ENCODE measurements around the gene SLC7A7. TPM values are rescaled to one million over a fixed set of nuclear protein-coding genes. Genes with fewer than 3 reads are reported as not detected.
"Not testable (repeated sequence)": the region's sequence is repeated elsewhere in the genome, so short reads cannot be mapped to it uniquely, and the experiment has no call there.

Gene SLC7A7
- total and polyA plus RNA-seq, 4 donors, result 28.0 to 113 (median 48.2) TPM

GRCh38 chr14:22794551-22794951, 20.7 kb downstream of the SLC7A7 start:
- 85 to 91% methylated on average over 7 of the region's 7 CpGs for WGBS, 2 donors
- Histone ChIP-seq H3K9ac (ENCODE audit: insufficient read depth in 1 of 2, low read length in 2 of 2) (no peak overlapping the region), H3K9me3 (ENCODE audit: control insufficient read depth in 4 of 4, insufficient read depth in 3 of 4, low read length in 3 of 4) (no peaks in the 10 kb centered on the region), H3K4me3 (no peak overlapping the region), H3K4me1 (ENCODE audit: control insufficient read depth in 5 of 5, insufficient read depth in 5 of 5, low read length in 5 of 5) (peaks cover 0 to 2% (median 0%) of the 10 kb centered on the region in 5 donors), H3K27ac (ENCODE audit: low read depth in 1 of 2, low read length in 1 of 2) (no peak overlapping the region), H3K27me3 (ENCODE audit: control insufficient read depth in 3 of 3, insufficient read depth in 3 of 3, low read length in 2 of 3) (no peaks in the 10 kb centered on the region), H3K36me3 (ENCODE audit: control insufficient read depth in 4 of 4, insufficient read depth in 4 of 4, low read length in 4 of 4) (peaks cover 0 to 2% (median 0%) of the 10 kb centered on the region in 4 donors)
- TF ChIP-seq CTCF (IDR thresholded peaks at IDR 0.05; ENCODE audit: control extremely low read depth, extremely low read depth), result no peak
- ATAC-seq (ENCODE audit: insufficient read depth, low FRiP score) (no peak), DNase-seq (no peak)

GRCh38 chr14:22793976-22794375, 21.3 kb downstream of the SLC7A7 start:
- Histone ChIP-seq H3K27me3 (ENCODE audit: control insufficient read depth in 3 of 3, insufficient read depth in 3 of 3, low read length in 2 of 3) (no peaks in the 10 kb centered on the region), H3K4me1 (ENCODE audit: control insufficient read depth in 5 of 5, insufficient read depth in 5 of 5, low read length in 5 of 5) (peaks cover 0 to 2% (median 0%) of the 10 kb centered on the region in 5 donors), H3K4me3 (no peak overlapping the region), H3K36me3 (ENCODE audit: control insufficient read depth in 4 of 4, insufficient read depth in 4 of 4, low read length in 4 of 4) (peaks cover 0 to 2% (median 0%) of the 10 kb centered on the region in 4 donors), H3K27ac (ENCODE audit: low read depth in 1 of 2, low read length in 1 of 2) (no peak overlapping the region), H3K9ac (ENCODE audit: insufficient read depth in 1 of 2, low read length in 2 of 2) (no peak overlapping the region), H3K9me3 (ENCODE audit: control insufficient read depth in 4 of 4, insufficient read depth in 3 of 4, low read length in 3 of 4) (no peaks in the 10 kb centered on the region)
- no peak for TF ChIP-seq CTCF (IDR thresholded peaks at IDR 0.05; ENCODE audit: control extremely low read depth, extremely low read depth)
- 76 to 95% methylated on average over 5 of the region's 5 CpGs for WGBS, 2 donors
- ATAC-seq (ENCODE audit: insufficient read depth, low FRiP score) (no peak), DNase-seq (no peak)

GRCh38 chr14:22793550-22793949, 21.7 kb downstream of the SLC7A7 start:
- not testable (repeated sequence) for ATAC-seq (ENCODE audit: insufficient read depth, low FRiP score); DNase-seq; H3K4me1 ChIP-seq (ENCODE audit: control insufficient read depth in 5 of 5, insufficient read depth in 5 of 5, low read length in 5 of 5); H3K36me3 ChIP-seq (ENCODE audit: control insufficient read depth in 4 of 4, insufficient read depth in 4 of 4, low read length in 4 of 4); H3K9ac ChIP-seq (ENCODE audit: insufficient read depth in 1 of 2, low read length in 2 of 2); H3K9me3 ChIP-seq (ENCODE audit: control insufficient read depth in 4 of 4, insufficient read depth in 3 of 4, low read length in 3 of 4); H3K27ac ChIP-seq (ENCODE audit: low read depth in 1 of 2, low read length in 1 of 2); H3K4me3 ChIP-seq; H3K27me3 ChIP-seq (ENCODE audit: control insufficient read depth in 3 of 3, insufficient read depth in 3 of 3, low read length in 2 of 3)
- 81 to 96% methylated on average over 5 of the region's 5 CpGs for WGBS, 2 donors

- TF ChIP-seq CTCF (IDR thresholded peaks at IDR 0.05; ENCODE audit: control extremely low read depth, extremely low read depth), result no peak
- H3K27me3 ChIP-seq (ENCODE audit: control insufficient read depth in 3 of 3, insufficient read depth in 3 of 3, low read length in 2 of 3), result no peaks in the 10 kb centered on the region
- H3K4me3 ChIP-seq, result no peak overlapping the region
- 93 to 98% methylated on average over 2 of the region's 2 CpGs for WGBS, 2 donors
- H3K36me3 ChIP-seq (ENCODE audit: control insufficient read depth in 4 of 4, insufficient read depth in 4 of 4, low read length in 4 of 4), result no peaks in the 10 kb centered on the region
- peaks cover 0 to 2% (median 0%) of the 10 kb centered on the region in 5 donors for H3K4me1 ChIP-seq (ENCODE audit: control insufficient read depth in 5 of 5, insufficient read depth in 5 of 5, low read length in 5 of 5)
- H3K9ac ChIP-seq (ENCODE audit: insufficient read depth in 1 of 2, low read length in 2 of 2), result no peak overlapping the region
- no peak overlapping the region for H3K27ac ChIP-seq (ENCODE audit: low read depth in 1 of 2, low read length in 1 of 2)
- DNase-seq (no peak), ATAC-seq (ENCODE audit: insufficient read depth, low FRiP score) (no peak)
- H3K9me3 ChIP-seq (ENCODE audit: control insufficient read depth in 4 of 4, insufficient read depth in 3 of 4, low read length in 3 of 4), result no peaks in the 10 kb centered on the region
These were observed 23.1 kb downstream of the SLC7A7 start for GRCh38 chr14:22792158-22792557.

Data from lung (tissue), 12 donors.